SW480 (cell line): ENCODE data around the gene STK39.
"Not testable (repeated sequence)": the region's sequence is repeated elsewhere in the genome, so short reads cannot be mapped to it uniquely, and the experiment has no call there.

ENCODE experiments used
- DNase-seq: peaks from one replicate; pipeline ENCODE4 v3.0.0-alpha.2; 2016; ENCODE audit warnings: low spot score

The STK39 gene

GRCh38 chr2:168136392-168136977 is 110.9 kb downstream of the STK39 start:
- DNase-seq: peak; percentile 50

- DNase-seq: no peak
Observed at GRCh38 chr2:168135630-168136029, 111.8 kb downstream of the STK39 start.

GRCh38 chr2:168135121-168135520 is 112.3 kb downstream of the STK39 start:
- no peak for DNase-seq

- no peak for DNase-seq
Observed at GRCh38 chr2:168134485-168134884, 112.9 kb downstream of the STK39 start.

- DNase-seq: no peak
Observed at GRCh38 chr2:168132389-168132788, 115.0 kb downstream of the STK39 start.

- DNase-seq: no peak
Observed at GRCh38 chr2:168130346-168130745, 117.0 kb downstream of the STK39 start.

GRCh38 chr2:168127371-168127770 is 120.0 kb downstream of the STK39 start:
- no peak for DNase-seq

- not testable (repeated sequence) for DNase-seq
Observed at GRCh38 chr2:168122210-168122609, 125.2 kb downstream of the STK39 start.

GRCh38 chr2:168120730-168121129 is 126.7 kb downstream of the STK39 start:
- no peak for DNase-seq

GRCh38 chr2:168120310-168120709 is 127.1 kb downstream of the STK39 start:
- no peak for DNase-seq

- peak; percentile 39 for DNase-seq
Observed at GRCh38 chr2:168119515-168120141, 127.8 kb downstream of the STK39 start.

- DNase-seq: peak; percentile 53
Observed at GRCh38 chr2:168118733-168119514, 128.5 kb downstream of the STK39 start.

GRCh38 chr2:168116448-168116847 is 130.9 kb downstream of the STK39 start:
- no peak for DNase-seq

- no peak for DNase-seq
Observed at GRCh38 chr2:168114619-168115018, 132.8 kb downstream of the STK39 start.

GRCh38 chr2:168114040-168114439 is 133.4 kb downstream of the STK39 start:
- no peak for DNase-seq

GRCh38 chr2:168107322-168107721 is 140.1 kb downstream of the STK39 start:
- DNase-seq: no peak

GRCh38 chr2:168105127-168105683 is 142.2 kb downstream of the STK39 start:
- no peak for DNase-seq

GRCh38 chr2:168097431-168097830 is 150.0 kb downstream of the STK39 start:
- DNase-seq: no peak

- no peak for DNase-seq
Observed at GRCh38 chr2:168096158-168096557, 151.2 kb downstream of the STK39 start.

- DNase-seq: no peak
Observed at GRCh38 chr2:168091986-168092385, 155.4 kb downstream of the STK39 start.

- no peak for DNase-seq
Observed at GRCh38 chr2:168090366-168091135, 156.8 kb downstream of the STK39 start.

- DNase-seq: no peak
Observed at GRCh38 chr2:168089200-168089599, 158.2 kb downstream of the STK39 start.
